CD4-positive, alpha-beta T cell treated with Interleukin-21 for 1 hour (primary cell): ENCODE data around the gene STBD1.
"Not testable (repeated sequence)": the region's sequence is repeated elsewhere in the genome, so short reads cannot be mapped to it uniquely, and the experiment has no call there.

Source experiments
- DNase-seq: peaks from one replicate; pipeline ENCODE4 v3.0.0-alpha.2; 2020

STBD1 gene

DNA sequence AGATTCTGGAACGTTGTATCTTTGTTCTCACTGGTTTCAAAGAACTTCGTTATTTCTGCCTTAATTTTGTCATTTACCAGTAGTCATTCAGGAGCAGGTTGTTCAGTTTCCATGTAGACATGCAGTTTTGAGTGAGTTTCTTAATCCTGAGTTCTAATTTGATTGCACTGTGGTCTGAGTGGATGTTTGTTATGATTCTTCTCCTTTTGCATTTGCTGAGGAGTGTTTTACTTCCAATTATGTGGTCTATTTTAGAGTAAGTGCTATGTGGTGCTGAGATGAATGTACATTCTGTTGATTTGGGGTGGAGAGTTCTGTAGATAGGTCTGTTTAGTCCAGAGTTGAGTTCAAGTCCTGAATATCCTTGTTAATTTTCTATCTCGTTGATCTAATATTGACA, 18.7 kb upstream of the STBD1 start:
- not testable (repeated sequence) for DNase-seq

DNA sequence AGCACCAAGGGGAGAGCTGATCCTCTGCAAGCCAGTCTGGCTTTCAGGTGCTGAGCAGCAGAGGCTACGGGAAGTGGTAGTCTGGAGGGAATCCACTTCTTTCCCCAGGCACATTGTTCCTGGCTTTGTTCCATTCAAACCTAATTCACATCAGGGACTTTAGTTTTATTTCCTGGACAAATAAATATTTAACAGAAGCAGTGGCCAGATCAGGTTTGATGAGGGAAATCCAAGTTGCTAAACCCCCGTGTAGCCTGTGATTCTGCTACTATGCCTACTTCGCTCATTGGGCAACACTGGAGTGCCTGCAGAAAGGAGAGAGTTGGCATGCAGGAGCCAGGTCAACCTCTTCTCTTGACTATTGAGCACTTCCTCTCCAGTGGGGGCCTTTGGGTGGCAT, 13.8 kb upstream of the STBD1 start:
- DNase-seq = no peak

DNA sequence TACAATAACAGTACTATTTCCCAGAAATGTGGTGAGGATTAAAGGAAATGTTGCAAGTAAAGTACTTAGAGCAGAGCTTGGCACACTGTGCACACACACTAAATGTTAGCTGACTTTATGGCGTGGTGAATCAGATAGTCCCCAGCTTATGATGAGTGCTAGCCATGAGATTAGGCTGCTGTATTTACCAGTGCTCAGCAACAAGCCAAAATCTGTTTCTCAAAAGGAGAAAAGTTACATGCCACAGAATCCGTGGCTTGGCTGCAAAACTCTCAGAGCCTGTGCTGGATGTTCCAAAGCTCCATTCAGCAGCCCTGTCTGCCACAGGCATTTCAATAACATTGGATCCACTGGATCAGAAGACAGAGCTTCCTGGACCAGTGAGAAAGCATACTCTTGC, 12.8 kb upstream of the STBD1 start:
- no peak for DNase-seq

DNA sequence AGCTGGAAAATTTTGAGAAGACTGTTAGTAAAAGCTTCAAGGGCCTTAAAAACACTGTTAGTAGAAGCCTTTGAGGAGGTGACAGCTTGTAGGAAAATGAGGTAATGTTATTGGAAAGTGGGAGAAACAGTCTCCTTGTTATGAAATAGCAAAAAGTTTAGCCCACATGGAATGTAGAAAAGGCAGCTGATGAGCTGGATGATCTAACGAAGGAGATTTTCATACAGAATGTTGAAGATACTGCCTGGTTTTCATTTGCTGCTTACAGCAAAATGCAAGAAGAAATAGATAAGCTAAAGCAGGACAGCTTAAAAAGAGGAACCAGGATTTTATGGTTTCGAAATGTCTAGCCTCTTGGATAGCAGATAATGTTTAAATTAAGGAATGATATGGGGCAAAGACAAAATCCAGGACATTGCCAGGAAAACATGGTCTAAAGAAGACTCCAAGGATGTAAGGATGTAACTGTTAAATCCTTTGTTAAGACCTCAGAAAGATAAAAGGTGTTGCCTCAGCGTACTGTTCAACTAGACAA, 10.2 kb upstream of the STBD1 start:
- DNase-seq = no peak

DNA sequence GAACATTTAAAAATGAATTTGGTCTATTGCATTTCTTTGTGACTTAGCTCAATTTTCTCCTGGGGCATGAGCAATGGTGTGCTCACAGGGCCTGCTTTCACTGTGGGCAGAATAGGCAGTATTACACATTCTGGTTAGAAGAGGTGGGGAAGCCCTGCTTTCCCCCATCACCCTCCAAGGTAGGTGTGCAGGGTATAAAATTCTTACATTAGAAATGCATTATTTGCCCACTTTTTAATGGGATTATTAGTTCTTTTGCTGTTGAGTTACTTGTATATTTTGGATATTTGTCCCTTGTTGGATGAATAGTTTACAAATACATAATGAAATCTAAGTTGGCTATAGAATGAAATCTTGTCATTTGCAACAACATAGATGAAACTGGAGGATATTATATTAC, 8.3 kb upstream of the STBD1 start:
- no peak for DNase-seq

DNA sequence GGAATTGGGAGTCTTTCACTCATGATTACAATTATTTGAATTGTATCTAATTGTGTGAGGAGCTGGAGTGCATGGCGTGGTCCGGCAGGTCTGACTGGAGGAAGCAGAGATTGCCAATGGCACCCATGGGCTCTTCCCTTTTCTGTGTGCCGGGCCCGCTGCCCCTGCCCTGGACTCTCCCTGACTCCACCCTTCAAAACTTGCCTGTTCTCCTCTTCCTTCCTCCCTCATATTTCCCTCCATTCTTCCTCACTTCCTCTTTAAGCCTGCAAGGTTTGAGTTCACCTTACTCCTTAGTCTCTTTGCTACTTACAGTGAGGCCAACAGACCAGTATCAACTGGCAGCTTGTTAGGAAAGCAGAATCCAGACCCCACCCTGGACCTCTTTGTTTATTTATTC, 6.5 kb upstream of the STBD1 start:
- no peak for DNase-seq

DNA sequence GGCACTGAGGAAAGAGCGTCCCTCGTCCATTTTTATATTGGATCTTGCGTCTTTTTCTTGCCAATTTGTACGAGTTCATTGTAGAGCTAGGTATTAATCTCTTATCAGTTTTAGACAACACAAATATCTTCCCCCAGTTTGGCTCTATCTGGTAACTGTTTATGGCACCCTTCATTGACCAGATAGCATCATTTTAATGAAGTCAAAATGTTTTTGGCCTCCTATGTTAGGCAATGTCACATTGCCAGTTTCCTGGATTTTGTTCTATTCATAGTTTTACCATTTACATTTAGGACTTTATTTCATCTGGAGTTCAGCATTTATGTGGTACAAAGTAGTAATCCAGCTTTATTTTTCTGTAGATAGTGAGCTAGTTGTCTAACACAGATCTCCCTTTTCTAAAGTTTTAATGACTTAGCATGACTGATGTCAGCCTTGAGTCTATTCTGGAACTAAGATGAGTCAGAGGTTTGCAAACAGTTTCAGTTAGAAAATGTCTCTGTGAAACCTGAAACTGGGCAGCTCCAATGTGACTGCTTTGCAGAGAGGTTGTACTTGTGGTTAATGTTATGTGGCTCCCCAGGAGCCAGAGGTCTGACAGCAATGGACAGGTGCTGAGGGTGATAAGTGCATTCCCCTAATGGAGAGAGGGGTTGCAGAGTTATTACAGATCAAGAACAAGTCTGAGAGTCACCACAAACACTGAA, 5.3 kb upstream of the STBD1 start:
- no peak for DNase-seq

DNA sequence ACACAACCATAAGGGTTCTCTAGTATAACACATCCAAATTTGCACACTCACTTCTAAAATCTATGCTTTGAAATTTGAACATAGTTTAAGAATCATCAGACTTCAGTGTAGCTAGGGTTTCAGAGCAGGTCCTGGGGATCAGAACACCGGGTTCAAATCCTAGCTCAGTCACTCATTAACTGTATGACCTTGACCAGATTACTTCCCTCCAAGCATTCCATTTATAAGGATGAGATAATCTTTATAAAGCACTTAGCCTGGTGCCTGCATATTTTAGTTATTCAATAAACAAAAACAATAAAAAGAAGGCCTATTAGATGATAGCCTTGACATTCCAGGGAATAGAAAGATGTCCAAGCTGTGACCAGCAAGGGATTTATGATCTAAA, 4.8 kb upstream of the STBD1 start:
- no peak for DNase-seq

DNA sequence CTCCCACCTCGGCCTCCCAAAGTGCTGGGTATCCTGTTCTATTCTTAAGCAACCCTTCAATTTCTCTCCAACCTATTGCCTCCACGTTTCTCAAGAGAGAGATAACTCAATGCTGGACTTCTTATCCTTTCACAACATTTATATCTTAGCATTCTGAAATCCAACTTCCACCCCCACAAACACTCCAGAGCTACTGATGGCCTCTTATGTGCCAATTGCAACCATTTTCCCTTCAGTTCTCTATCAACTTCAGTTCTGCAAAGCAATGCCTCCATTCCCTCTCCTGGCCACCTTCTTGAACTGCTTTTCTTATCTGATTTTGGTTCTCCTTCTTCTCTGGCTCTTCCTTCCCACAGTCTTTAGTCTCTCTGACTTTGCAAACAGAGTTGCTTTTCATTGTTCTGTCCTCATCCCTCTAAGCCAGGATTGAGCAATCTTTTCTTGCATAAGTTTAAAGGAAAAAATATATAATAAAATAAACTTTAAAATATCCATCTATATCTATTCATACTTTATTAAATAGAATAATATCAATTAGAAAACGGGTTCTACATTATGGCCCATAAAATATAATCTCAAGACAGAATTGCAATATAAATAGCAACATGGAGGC, 3.6 kb upstream of the STBD1 start:
- DNase-seq = no peak

DNA sequence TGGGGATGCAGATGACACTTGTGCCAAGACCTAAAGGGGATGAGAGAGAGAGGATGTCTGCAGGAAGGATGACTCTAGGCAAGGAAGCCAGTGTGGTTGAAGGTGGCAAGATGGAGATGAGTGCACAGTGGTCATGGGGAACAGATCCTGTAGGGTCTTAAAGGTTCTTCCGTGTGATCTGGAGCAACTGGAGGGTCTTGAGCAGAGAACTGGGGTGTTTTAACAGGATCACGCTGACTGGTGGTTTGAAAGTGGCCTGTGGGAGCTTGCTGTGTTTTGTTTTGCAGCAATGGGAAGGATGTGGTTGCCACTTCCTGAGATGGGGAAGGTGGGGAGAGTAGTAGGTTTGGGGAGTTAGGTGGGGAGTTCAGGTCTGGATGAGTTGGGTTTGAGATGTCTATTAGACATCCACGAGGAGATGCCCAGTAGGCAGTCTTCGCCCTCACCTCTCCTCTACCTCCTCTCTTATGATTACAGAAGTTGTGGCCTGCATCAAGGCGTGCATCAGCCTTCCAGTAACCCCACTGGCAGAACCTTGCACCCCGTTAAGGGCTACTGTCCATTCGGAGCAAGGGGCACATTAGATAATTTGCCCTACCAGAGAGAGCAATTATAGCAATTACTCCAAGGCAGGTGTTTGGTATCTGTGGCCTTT, 1.4 kb upstream of the STBD1 start:
- peak; percentile 31 for DNase-seq

DNA sequence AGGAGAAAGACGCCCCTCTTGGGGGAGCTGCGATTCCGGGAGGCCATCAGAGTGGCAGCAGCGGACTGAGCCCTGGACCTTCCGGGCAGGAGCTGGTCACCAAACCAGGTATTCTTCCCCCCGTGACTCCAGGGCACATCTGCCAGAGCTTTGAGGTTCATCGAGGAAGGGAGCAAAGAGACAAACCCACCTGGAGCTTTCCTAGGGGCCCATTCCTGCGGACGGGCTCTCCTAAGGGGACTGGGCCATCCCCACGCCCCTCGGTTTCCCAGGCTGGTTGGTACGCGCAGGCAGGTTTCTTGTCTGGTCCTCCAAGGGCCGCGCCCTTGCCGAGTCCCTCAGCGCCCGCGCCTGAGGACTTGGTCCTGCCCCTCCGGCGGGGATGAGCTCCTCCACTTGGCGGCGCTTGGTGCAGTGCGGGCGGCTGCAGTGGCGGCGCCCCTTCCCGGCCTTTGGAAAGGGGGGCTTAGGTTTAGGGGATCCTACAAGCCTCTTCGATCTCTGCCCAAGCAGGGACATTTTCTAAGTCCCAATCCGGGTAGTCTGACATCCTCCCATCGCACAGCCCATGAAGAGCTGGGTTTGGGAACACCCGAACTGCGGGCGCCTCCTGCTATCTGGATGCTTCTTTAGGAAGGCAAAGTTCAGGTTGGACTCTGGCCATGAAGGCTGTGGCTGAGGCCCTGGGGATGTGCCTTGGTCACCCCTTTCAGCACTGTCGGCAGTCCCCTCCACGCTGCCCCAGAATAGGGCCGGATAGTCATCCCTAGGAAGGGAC, 538 bp downstream of the STBD1 start:
- DNase-seq = peak; percentile 4

DNA sequence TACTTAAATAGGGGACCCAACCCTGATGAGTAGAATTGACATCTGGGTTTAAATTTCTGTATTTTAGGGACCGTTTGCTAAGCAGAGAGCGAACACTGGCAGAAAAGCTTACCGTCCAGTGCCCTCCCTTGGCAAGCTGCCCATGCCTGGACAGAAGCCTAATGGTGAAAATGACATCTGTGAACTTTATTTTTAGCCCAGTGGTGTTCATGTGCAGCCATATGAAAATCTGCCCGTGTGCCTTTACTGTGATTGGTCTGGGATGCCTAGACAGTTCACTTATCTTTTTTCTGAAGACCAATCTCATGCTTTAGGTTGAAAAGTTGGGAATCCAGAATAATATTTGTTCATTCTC, 1.1 kb downstream of the STBD1 start:
- no peak for DNase-seq

DNA sequence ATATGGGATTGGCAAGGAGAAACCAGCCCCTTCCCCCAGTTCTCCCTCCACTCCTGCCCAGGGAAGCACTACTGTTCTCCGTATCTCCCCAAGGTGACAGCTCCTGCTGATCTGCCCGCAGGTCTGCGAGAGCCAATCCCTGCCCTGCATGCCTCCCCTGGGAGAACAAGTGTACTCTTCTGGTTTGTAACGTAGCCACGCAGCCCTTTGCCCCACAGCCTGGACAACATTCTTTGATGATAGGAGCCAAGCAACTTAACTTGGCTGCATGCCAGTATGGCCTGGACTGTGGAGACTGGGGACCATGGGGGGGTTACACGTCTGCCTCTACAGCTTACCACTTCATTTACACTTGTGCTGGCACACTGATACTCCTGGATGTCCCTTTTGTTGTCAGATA, 2.0 kb downstream of the STBD1 start:
- no peak for DNase-seq

DNA sequence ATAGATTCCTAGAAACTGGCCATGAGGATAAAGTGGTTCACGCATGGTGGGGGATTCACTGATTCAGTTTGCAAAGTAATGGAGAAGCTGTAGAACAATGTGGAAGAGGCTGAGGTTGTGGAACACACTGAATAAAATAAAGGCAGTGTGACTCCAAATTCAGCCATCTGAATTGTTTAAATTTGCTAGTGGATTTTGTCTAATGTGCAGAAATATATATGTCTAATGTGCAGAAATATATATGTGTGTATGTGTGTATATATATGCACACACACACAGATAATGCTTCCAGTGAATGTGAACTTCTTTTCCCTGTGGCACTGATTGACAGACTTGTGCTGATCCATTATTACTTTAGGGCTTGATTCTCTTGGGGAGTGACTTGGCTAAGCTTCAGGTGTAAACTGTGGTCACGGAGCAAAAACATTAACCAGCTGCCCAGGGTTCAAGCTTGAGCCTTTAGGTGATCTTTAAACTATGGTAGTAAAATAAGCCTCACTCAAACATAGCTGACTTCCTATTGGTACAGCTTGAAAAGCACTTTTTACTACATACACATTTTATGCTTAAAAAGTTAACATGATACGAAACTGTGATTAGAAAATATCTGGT, 3.5 kb downstream of the STBD1 start:
- DNase-seq = no peak

DNA sequence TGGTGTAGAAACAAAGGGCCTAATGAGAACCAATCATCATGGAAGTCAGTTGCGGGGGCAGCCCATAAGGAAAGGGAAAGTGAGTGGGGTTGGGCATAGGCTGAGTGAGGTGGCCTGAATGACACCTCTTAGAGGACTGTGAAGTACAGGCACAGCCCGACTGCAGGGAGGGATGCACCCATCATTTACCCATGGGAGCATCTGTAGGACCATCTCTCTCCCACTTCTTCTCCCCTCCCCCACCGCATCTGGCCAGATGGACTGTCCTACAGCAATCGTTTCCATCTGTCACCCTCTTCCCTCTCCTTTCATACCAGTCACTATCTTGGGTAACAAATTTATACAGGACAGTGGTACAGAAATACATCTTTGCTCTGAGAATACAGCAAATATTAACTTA, 4.2 kb downstream of the STBD1 start:
- no peak for DNase-seq

DNA sequence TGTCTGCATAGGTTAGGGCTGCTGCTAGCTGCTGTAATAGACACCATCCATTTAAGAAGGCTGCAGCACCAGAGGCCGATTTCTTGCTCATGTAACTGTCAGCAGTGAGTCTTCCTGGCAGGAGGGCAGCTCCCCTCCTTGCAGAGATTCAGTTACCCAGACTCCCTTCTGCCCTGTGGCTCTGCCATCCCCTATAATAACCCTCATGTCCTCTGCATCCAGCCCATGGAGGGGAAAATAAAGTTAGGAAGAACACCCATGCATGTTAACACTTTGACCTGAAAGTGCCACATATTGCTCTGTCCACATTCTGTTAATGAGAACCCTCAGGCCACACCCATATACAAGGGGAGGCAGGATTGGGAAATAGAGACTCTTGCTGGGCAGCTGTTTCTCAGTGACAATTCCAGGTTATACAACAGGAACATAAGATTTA, 5.4 kb downstream of the STBD1 start:
- DNase-seq = no peak

DNA sequence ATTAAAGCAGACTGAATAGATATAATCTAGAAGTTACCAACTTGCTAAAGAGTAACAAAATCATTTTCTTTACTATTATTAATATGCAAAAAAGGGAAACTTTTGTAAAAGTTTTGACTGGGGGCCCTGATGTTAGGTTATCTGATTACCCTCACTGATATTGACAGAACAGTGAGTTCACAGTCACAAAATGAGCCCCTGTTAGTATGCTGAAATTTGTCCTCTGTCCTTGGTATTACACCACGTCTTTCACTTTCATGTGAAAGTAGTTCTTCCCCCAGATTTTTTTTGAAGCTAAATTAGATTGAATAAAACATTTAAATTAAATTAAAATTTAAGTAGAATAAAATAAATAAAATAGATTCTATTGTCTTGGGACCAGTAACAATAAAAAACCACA, 5.9 kb downstream of the STBD1 start:
- no peak for DNase-seq

DNA sequence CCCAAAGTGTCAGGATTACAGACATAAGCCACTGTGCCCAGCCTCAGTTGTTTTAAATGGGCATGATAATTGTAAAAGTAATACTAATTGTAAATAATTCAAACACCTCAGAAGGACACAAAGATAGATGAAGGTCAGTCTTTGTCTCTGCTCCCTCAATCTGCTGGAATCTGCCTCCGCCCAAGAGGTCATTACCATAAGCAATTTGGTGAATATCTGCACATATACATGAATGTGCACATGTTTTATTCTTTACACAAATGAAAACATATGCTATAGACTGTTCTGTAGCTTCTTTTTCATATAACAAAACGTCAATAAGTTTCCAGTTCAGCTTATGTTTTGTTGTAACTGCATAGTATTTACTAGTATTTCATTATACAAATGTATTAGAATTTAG, 7.0 kb downstream of the STBD1 start:
- DNase-seq = no peak

DNA sequence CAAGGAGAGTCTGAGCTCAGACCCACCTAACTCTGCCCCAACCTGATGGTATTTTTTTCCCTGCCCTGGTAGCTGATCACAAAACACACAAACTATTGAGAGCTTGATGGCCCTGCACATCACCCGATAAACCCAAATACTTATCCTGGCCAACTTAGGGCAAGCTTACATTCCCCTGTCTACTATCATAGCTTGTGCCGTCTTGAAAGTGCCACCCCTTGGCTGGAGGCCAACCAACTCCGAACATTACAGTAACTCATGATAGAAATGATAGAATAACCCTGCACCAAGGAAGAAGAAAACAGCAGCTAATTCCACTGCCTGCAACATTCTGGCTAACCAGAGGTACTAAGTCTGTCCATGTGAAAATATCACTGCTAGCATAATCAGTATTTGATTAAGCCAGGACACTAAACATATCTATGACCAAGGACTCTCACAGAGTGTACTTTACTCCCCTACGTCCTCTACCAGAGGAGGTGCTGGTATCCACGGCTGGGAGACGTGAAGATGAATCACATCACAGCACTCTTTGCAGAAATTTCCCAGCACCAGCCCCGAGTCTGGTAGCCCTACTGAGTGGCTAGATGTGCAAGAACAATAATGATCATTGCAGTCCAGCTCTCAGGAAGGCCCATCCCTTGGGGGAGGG, 8.9 kb downstream of the STBD1 start:
- DNase-seq = no peak

DNA sequence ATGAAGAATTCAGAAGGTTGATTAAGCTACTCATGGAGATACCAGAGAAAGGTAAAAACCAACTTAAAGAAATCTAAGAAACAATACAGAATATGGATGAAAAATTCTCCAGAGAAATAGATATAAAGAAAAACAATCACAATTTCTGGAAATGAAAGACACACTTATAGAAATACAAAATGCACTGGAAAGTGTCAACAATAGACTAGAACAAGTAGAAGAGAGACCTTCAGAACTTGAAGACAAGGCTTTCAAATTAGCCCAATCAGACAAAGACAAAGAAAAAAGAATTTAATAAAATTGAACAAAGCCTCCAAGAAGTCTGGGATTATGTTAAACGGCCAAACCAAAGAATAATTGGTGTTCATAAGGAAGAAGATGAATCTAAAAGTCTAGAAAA, 9.6 kb downstream of the STBD1 start:
- DNase-seq = no peak

DNA sequence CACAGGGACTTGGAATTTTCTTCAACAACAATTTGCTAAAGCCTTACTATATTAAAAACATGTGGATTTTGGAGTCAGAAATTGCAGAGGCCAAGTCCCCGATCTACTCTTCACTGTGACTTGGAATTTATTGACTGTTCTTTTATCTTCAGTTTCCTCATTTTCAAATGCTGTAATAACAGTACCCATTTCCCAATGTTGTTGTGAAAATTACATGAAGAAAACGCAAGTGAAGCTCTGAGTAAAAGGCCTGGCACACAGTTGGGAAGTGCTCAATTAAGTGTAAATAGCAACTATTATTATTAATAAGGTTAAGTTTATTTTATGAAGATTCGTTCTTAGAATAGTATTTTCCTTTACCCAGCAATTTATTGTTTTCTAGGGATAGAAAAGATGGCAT, 15.7 kb downstream of the STBD1 start:
- DNase-seq = no peak

DNA sequence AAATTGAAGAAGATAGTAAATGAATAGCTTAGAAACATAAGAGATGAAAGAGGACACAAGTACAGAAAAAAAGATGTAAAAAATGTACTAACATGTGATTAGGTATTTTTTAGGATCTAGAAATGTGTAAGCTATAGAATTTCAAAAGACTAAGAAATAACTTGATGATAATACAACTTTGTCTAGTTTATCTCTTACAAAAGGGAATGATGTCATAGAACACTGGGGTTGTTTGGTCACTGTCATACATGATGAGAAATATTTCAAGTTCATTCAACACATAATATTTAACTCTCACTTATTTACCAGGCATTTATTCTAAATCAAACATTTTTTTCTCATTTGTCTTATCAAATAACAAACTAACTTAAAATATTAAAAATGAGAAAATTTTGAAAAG, 18.5 kb downstream of the STBD1 start:
- no peak for DNase-seq

DNA sequence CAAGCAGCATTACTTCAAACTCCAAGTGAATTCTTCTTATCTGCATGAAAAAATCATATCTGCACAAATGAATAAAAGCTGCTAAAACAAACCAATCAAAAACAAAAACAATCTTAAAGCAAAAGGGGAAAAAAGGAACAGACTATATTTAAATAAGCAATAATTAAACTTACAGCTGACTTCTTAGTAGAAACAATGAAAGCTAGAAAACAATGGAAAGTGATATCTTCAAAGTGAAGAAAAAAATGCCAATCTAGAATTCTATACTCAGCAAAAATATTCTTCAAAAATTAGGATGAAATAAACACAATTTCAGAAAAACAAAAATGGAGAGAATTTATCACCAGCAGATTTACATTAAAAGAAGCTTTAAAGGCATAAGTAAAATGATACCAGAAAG, 20.0 kb downstream of the STBD1 start:
- DNase-seq = no peak
